Ishikawa (cell line): Measurements from ENCODE around the gene PARVG.

Source experiments
- CEBPB ChIP-seq: IDR thresholded peaks from 2 replicates; pipeline ENCODE4 v1.6.1; 2012
- CREB1 ChIP-seq: IDR thresholded peaks from 2 replicates; pipeline ENCODE4 v1.6.1; 2012; ENCODE audit warnings: low read depth
- EGR1 ChIP-seq: IDR thresholded peaks from 2 replicates; pipeline ENCODE4 v1.6.1; 2012
- EP300 ChIP-seq: IDR thresholded peaks from 2 replicates; pipeline ENCODE4 v1.6.1; 2012; ENCODE audit warnings: borderline replicate concordance
- FOXM1 ChIP-seq: IDR thresholded peaks from 2 replicates; pipeline ENCODE4 v1.6.1; 2012; ENCODE audit warnings: low read depth, borderline replicate concordance
- NFIC ChIP-seq: IDR thresholded peaks from 2 replicates; pipeline ENCODE4 v1.6.1; 2012
- RAD21 ChIP-seq: IDR thresholded peaks from 2 replicates; pipeline ENCODE4 v1.6.1; 2012; ENCODE audit warnings: low read depth
- TAF1 ChIP-seq: IDR thresholded peaks from 2 replicates; pipeline ENCODE4 v1.6.1; 2012; ENCODE audit warnings: low read depth, mild to moderate bottlenecking
- TCF12 ChIP-seq: IDR thresholded peaks from 2 replicates; pipeline ENCODE4 v1.6.1; 2012; ENCODE audit warnings: low read depth
- TEAD4 ChIP-seq: IDR thresholded peaks from 2 replicates; pipeline ENCODE4 v1.6.1; 2012
- YY1 ChIP-seq: IDR thresholded peaks from 2 replicates; pipeline ENCODE4 v1.6.1; 2012; ENCODE audit warnings: low read depth
- ZBTB7A ChIP-seq: IDR thresholded peaks from 2 replicates; pipeline ENCODE4 v1.6.1; 2012; ENCODE audit warnings: low read depth
- TF ChIP-seq, protein P1 (sequence below): IDR thresholded peaks from 2 replicates; pipeline ENCODE4 v1.6.1; 2012; ENCODE audit warnings: low read depth, mild to moderate bottlenecking
- TF ChIP-seq, protein P2 (sequence below): IDR thresholded peaks from 2 replicates; pipeline ENCODE4 v1.6.1; 2012
- TF ChIP-seq, protein P3 (sequence below): IDR thresholded peaks from 2 replicates; pipeline ENCODE4 v1.6.1; 2012

The PARVG gene

DNA sequence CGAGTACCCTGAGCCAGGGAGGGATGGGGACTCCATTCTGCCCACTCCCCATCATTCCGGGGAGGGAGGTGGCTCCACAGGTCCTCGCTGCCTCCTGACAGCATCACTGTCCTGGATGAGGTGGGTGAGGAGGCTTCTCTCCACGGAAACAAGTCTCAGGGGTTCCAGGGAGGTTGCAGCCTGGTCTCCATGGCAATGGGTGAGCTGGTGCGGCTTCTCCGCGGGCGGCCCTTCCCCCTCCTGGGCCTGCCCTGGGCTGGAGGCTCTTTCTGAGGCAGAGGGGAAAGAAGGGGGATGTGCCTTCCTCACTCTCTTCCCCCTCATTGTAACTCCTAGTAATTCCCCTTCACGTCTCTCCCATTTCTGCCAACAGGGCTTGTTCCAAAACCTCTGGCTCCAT, 37.1 kb upstream of the PARVG start:
- TF ChIP-seq TEAD4 (no peak), TAF1 (no peak), ZBTB7A (no peak), YY1 (no peak)

DNA sequence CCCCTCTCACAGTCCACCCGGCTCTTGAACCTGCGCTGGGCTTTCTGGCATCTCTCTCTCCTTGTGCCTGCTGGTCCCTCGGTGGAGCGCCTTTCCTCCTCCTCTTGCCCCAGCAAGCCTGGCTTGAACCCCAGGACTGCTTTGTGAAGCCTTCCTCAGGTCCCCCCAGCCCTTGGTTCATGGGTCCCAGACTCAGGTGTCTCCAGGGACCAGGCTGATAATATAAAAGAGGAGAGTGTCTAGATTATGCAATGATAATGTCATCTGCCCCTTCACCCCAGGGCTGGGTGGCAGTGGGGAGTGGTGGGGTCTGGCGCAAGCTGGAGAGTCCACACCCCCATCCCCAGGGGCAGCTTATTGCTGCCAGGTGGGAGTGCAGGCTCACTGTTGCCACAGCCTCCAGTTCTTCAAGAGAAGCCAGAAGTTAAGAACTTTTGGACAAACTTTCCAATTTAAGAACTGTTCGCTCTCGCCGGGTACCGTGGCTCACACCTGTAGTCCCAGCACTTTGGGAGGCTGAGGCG, 36.6 kb upstream of the PARVG start:
- TF ChIP-seq ZBTB7A = no peak
- no peak for TF ChIP-seq TEAD4
- TF ChIP-seq RAD21 = no peak
- no peak for TF ChIP-seq CEBPB

DNA sequence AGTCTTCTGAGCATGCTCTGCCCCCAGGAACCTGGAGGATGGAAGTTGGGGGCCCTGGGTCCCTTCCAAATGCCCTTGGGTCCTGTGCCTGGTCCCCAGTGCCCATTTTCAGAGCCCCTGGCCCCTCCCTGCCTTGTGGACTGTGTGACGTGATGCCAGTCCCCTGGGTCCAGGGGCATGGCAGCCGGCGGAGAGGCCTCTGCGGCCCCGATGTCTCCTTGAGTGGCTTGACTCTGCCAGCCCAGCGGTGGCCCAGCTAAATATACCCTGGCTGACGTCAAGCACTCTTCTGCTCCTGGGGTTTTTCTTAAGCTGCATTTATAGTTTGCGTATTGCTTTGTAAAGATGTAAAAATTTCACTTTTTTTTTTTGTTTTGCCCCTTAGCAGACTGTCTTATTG, 35.2 kb upstream of the PARVG start:
- TF ChIP-seq, protein P1, sequence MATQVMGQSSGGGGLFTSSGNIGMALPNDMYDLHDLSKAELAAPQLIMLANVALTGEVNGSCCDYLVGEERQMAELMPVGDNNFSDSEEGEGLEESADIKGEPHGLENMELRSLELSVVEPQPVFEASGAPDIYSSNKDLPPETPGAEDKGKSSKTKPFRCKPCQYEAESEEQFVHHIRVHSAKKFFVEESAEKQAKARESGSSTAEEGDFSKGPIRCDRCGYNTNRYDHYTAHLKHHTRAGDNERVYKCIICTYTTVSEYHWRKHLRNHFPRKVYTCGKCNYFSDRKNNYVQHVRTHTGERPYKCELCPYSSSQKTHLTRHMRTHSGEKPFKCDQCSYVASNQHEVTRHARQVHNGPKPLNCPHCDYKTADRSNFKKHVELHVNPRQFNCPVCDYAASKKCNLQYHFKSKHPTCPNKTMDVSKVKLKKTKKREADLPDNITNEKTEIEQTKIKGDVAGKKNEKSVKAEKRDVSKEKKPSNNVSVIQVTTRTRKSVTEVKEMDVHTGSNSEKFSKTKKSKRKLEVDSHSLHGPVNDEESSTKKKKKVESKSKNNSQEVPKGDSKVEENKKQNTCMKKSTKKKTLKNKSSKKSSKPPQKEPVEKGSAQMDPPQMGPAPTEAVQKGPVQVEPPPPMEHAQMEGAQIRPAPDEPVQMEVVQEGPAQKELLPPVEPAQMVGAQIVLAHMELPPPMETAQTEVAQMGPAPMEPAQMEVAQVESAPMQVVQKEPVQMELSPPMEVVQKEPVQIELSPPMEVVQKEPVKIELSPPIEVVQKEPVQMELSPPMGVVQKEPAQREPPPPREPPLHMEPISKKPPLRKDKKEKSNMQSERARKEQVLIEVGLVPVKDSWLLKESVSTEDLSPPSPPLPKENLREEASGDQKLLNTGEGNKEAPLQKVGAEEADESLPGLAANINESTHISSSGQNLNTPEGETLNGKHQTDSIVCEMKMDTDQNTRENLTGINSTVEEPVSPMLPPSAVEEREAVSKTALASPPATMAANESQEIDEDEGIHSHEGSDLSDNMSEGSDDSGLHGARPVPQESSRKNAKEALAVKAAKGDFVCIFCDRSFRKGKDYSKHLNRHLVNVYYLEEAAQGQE = no peak
- TF ChIP-seq, protein P2, sequence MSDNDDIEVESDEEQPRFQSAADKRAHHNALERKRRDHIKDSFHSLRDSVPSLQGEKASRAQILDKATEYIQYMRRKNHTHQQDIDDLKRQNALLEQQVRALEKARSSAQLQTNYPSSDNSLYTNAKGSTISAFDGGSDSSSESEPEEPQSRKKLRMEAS = no peak
- TF ChIP-seq CEBPB = no peak
- TF ChIP-seq NFIC = no peak
- TF ChIP-seq TAF1 = no peak
- TF ChIP-seq EP300 = no peak
- no peak for TF ChIP-seq YY1
- TF ChIP-seq TCF12 = no peak
- TF ChIP-seq, protein P3, sequence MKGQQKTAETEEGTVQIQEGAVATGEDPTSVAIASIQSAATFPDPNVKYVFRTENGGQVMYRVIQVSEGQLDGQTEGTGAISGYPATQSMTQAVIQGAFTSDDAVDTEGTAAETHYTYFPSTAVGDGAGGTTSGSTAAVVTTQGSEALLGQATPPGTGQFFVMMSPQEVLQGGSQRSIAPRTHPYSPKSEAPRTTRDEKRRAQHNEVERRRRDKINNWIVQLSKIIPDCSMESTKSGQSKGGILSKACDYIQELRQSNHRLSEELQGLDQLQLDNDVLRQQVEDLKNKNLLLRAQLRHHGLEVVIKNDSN = no peak
- TF ChIP-seq EGR1 = no peak
- no peak for TF ChIP-seq ZBTB7A

DNA sequence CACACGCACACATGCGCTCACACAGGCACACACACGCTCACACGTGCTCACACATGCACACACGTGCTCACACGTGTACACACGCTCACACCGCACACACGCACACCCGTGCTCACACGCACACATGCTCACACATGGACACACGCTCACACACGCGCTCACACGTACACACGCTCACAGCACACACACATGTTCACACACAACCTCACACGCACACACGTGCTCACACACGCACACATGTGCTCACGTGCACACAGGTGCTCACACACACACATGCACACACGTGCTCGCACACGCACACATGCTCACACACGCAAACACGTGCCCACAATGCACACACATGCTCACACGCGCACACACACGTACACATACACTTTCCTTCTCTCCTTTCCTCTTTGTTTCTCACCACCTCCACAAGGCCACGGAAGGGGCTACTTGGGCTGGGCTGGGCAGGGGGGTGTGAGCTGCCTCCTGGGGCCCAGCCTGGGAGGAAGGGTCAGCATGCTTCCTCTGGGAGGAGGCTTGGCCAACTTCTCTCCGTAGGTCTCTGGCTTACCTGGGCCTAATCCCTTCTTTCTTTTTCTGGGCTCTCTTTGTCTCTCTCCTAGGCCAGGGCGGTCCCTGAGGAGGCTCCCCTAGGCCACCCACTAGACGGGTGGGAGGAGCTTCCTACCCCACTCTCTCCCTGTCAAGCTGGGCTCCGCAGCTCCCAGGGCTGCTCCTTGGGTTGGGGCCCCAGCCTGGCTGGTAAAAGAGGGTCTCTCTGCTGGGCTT, 34.5 kb upstream of the PARVG start:
- TF ChIP-seq NFIC = no peak
- no peak for TF ChIP-seq EGR1

DNA sequence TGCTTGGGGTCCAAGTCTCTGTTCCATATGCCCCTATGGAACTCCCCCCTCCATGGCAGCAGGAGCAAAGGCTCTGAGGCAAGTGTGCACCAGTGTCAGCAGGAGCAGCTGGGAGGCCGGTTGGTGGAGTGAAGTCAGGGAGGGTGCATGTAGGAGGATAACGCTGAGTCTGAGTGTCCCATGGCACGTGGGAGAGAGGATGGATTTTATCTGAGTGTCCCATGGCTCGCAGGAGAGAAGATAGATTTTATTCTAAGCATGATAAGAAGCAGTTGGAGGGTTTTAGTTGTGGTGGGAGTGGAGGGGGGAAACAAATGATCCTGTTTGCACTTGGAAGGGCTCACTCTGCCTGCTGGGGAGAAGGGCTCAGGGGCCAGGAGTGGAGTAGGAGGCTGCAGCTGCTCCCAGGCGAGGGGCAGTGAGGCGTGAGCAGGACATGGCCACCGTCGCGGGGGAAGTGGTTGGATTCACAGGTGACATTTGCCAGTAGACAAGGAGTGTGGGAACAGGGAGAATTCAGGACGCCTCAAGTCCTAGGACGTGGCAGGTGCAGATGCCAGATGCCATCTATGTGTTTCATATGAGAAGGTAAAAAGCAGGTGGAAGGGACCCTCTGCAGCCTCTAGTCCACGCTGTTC, 33.6 kb upstream of the PARVG start:
- TF ChIP-seq CREB1 (no peak), NFIC (no peak), EGR1 (no peak), TAF1 (no peak)
- TF ChIP-seq, protein P2 = no peak
- TF ChIP-seq, protein P3 = no peak

DNA sequence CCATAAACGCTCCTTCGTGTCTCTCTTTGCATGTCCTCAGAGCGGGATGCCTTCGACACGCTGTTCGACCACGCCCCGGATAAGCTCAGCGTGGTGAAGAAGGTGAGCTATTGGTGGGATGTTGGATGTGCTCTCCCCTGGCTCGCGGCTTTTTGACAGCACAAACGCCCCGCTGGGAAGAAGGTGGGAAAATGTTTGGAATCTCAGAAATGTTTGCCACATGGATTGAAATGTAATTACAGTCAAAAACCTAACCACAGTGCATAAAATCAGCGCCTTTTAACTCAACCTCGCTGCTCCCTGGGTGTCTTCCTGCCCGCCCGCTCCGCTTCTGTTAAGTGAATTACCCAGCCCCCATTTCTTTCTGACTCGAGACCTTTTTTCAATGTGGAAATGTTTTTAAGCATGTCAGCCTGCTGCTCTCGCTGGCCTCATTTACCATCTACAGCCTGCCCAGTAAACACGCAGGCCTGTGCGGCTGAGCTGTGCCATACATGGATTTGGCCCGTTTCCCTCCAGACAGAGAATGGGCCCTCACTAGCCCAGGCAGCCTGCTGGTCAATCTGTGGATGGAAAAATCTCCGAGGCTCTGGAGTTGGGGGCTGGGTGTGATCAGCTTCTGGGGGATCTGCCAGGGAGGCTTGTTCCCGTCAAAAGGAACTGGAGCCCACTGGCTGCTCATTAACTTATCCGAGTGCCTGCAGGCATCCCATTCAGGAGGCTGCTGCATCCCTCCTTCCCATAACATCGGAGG, 32.7 kb upstream of the PARVG start:
- TF ChIP-seq TEAD4 = no peak
- TF ChIP-seq, protein P2 = no peak
- TF ChIP-seq ZBTB7A = no peak
- no peak for TF ChIP-seq YY1
- no peak for TF ChIP-seq RAD21
- TF ChIP-seq TCF12 = no peak
- TF ChIP-seq CREB1 = no peak
- no peak for TF ChIP-seq EP300

DNA sequence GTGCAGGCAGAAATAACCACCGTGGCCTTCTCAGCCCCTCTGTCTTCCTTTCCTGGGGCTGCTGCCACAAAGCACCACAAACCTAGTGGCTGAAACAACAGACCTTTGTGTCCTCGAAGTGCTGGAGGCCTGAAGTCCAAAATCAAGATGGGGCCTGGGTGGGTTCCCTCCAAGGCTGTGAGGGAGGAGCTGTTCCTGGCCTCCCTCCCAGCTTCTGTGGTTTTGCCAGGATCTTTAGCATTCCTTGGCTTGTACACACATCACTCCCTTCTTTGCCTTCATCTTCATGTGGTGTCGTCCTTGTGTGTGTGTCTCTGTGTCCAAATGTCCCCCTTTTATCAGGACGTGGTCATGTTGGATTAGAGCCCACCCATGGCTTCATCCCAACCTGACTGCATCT, 29.0 kb upstream of the PARVG start:
- TF ChIP-seq, protein P2 = no peak
- TF ChIP-seq TEAD4 (no peak), YY1 (no peak), TAF1 (no peak), CREB1 (no peak), ZBTB7A (no peak), TCF12 (no peak), RAD21 (no peak), FOXM1 (no peak), CEBPB (no peak), NFIC (no peak), EP300 (no peak), EGR1 (no peak)
- TF ChIP-seq, protein P1 = no peak
- TF ChIP-seq, protein P3 = no peak
